K562 (cell line): ENCODE results near the gene IQCC. TPM values are rescaled to one million over a fixed set of nuclear protein-coding genes. Genes with fewer than 3 reads are reported as not detected.

Experiments used
- CCNT2 ChIP-seq: IDR thresholded peaks from 2 replicates; pipeline ENCODE4 v1.6.1; 2011; ENCODE audit warnings: borderline replicate concordance, low read depth, mild to moderate bottlenecking, moderate library complexity, mixed read lengths, low read length; ENCODE audit not compliant: insufficient read length; ENCODE audit errors: extremely low read depth
- CXXC5 ChIP-seq: fragments of 250-450 bp; sonication (Bioruptor Pico); IDR thresholded peaks from 2 replicates; pipeline ENCODE4 v1.8.0; 2022; ENCODE audit warnings: inconsistent platforms, mild to moderate bottlenecking, moderate library complexity
- FOXM1 ChIP-seq, 2 experiments: fragments of 450-650 bp in 1 of 2; sonication (generic) in 1 of 2; formaldehyde crosslinking in 1 of 2; IDR thresholded peaks; 2 replicates each; pipeline versions ENCODE4 v1.6.1 to v1.9.0; 2017 to 2022; ENCODE audit warnings: low read depth in 2 of 2, mild to moderate bottlenecking in 2 of 2, missing genetic modification reagents in 1 of 2, moderate library complexity in 1 of 2
- HMG20B ChIP-seq: fragments of 250-450 bp; sonication (Bioruptor Pico); IDR thresholded peaks from 2 replicates; pipeline ENCODE4 v1.5.0; 2021; ENCODE audit warnings: mild to moderate bottlenecking
- IFI16 ChIP-seq: fragments of 250-450 bp; sonication (Bioruptor Pico); IDR thresholded peaks from 2 replicates; pipeline ENCODE4 v2.1.2; 2022; ENCODE audit warnings: mild to moderate bottlenecking, inconsistent platforms
- NCOR1 ChIP-seq: fragments of 450-650 bp; IDR thresholded peaks from 2 replicates; pipeline ENCODE4 v1.6.1; 2016; ENCODE audit warnings: mild to moderate bottlenecking, moderate library complexity
- NFIX ChIP-seq: fragments of 250-450 bp; sonication (Bioruptor Pico); IDR thresholded peaks from 2 replicates; pipeline ENCODE4 v1.4.0; 2020; ENCODE audit warnings: low read depth, mild to moderate bottlenecking, moderate library complexity
- PRPF4 ChIP-seq: fragments of 200-400 bp; formaldehyde crosslinking; IDR thresholded peaks from one replicate; pipeline ENCODE4 v1.6.1; 2017; ENCODE audit warnings: low read length, low read depth, mild to moderate bottlenecking; ENCODE audit not compliant: insufficient read depth, poor library complexity, severe bottlenecking
- SRSF9 ChIP-seq: fragments of 200-400 bp; formaldehyde crosslinking; IDR thresholded peaks from 2 replicates; pipeline ENCODE4 v1.6.1; 2017; ENCODE audit warnings: low read depth, low read length, borderline replicate concordance
- ZNF354B ChIP-seq: fragments of 250-450 bp; sonication (Bioruptor Pico); IDR thresholded peaks from 2 replicates; pipeline ENCODE4 v1.4.0; 2020
- polyA plus RNA-seq, 8 experiments: library from polyadenylated mRNA; depleted of rRNA in 4 of 8; stranded (reverse) in 5 of 8; unstranded in 3 of 8; fragments of >200 nt; fragmentation: Nextera tagmentation in 2 of 8; fragmentation: Illumina TruSeq in 1 of 8; extraction: Ambion mirVana in 2 of 8; extraction: Trizol in 1 of 8; gene quantifications; 2 replicates each; pipeline versions ENCODE4 v1.2.1 to v1.2.3, GENCODE V29; 2011 to 2014; ENCODE audit warnings: inconsistent platforms in 1 of 8, missing spikeins in 1 of 8
- total RNA-seq, 7 experiments: library from RNA; depleted of rRNA in 6 of 7; stranded (reverse); fragments of >200 nt in 6 of 7; fragmentation: Illumina TruSeq in 2 of 7; extraction: Trizol in 2 of 7; gene quantifications; 2 replicates each; pipeline versions ENCODE4 v1.2.1 to v1.2.3, GENCODE V29; 2011 to 2021; ENCODE audit warnings: low replicate concordance in 1 of 7
- TF ChIP-seq, protein P1 (sequence below): sonication (generic); formaldehyde crosslinking; IDR thresholded peaks from 2 replicates; pipeline ENCODE4 v1.5.0; 2020; ENCODE audit warnings: missing genetic modification reagents
- TF ChIP-seq, protein P2 (sequence below): fragments of 150-350 bp; IDR thresholded peaks from 2 replicates; pipeline ENCODE4 v1.6.1; 2014; ENCODE audit warnings: low read depth, mild to moderate bottlenecking, low read length, borderline replicate concordance
- TF ChIP-seq, protein P3 (sequence below): fragments of 200-800 bp; sonication (Bioruptor generic); IDR thresholded peaks from 2 replicates; pipeline ENCODE4 v1.6.1; 2017; ENCODE audit warnings: missing genetic modification characterization, missing compliant biosample characterization
- TF ChIP-seq, protein P4 (sequence below): fragments of 250-450 bp; sonication (Bioruptor Pico); IDR thresholded peaks from 2 replicates; pipeline ENCODE4 v1.4.0; 2020

IQCC gene
- total and polyA plus RNA-seq, 9 of the 15 experiments (the other 6 are each of a cell fraction or from before 2014, with no cell fraction given) = 8.1 to 16.5 (median 10.7) TPM

DNA sequence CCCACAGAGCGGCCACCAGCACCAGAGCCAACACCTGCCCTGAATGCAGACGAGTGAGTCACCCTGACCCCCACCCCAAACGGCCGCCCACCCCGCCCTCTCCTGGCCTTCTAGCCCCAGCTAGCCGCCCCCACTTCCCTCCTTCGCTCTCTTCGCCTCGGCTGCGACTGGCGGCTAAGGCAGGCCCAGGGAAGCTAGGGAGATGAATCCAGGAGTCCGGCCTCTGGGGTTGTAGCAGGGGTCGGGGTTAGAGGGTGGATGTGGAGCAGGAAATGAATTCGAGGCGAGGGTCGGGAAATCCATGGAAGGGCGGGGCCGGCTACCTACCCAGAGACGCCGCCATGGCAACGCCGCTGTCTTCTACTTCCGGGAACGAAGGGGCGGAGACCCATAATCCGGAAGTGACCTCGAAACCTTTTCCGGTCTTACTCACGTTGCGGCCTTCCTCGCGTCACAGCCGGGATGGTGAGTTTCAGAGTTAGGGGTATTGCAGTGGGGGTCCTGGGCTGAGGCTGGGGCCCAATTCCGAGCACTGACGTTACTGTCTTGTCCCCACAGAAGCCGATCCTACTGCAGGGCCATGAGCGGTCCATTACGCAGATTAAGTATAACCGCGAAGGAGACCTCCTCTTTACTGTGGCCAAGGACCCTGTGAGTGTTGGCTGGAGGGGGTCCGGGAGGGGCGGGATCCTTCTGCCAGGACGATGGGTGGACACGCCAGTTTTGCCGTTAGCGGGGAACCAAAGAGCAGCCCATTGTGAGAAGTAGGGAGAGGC lies 16.7 kb downstream of the IQCC start, which contains the start of the genes EIF3I and TMEM234 (continued):
- no peak for TF ChIP-seq ZNF354B (CRISPR knock-in tag)
- TF ChIP-seq, protein P1, sequence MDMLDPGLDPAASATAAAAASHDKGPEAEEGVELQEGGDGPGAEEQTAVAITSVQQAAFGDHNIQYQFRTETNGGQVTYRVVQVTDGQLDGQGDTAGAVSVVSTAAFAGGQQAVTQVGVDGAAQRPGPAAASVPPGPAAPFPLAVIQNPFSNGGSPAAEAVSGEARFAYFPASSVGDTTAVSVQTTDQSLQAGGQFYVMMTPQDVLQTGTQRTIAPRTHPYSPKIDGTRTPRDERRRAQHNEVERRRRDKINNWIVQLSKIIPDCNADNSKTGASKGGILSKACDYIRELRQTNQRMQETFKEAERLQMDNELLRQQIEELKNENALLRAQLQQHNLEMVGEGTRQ (CRISPR knock-in tag) = no peak
- no peak for TF ChIP-seq NFIX (CRISPR knock-in tag)
- no peak for TF ChIP-seq HMG20B (CRISPR knock-in tag)
- TF ChIP-seq, protein P2, sequence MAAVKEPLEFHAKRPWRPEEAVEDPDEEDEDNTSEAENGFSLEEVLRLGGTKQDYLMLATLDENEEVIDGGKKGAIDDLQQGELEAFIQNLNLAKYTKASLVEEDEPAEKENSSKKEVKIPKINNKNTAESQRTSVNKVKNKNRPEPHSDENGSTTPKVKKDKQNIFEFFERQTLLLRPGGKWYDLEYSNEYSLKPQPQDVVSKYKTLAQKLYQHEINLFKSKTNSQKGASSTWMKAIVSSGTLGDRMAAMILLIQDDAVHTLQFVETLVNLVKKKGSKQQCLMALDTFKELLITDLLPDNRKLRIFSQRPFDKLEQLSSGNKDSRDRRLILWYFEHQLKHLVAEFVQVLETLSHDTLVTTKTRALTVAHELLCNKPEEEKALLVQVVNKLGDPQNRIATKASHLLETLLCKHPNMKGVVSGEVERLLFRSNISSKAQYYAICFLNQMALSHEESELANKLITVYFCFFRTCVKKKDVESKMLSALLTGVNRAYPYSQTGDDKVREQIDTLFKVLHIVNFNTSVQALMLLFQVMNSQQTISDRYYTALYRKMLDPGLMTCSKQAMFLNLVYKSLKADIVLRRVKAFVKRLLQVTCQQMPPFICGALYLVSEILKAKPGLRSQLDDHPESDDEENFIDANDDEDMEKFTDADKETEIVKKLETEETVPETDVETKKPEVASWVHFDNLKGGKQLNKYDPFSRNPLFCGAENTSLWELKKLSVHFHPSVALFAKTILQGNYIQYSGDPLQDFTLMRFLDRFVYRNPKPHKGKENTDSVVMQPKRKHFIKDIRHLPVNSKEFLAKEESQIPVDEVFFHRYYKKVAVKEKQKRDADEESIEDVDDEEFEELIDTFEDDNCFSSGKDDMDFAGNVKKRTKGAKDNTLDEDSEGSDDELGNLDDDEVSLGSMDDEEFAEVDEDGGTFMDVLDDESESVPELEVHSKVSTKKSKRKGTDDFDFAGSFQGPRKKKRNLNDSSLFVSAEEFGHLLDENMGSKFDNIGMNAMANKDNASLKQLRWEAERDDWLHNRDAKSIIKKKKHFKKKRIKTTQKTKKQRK = no peak
- TF ChIP-seq SRSF9 = no peak
- peak; percentile 64 for TF ChIP-seq CXXC5 (CRISPR knock-in tag)
- no peak for TF ChIP-seq PRPF4
- no peak for TF ChIP-seq FOXM1 (IDR thresholded peaks at IDR 0.05; ENCODE audit: low read depth)
- TF ChIP-seq FOXM1 (CRISPR knock-in tag; IDR thresholded peaks at IDR 0.05; ENCODE audit: low read depth) = no peak
- TF ChIP-seq, protein P3, sequence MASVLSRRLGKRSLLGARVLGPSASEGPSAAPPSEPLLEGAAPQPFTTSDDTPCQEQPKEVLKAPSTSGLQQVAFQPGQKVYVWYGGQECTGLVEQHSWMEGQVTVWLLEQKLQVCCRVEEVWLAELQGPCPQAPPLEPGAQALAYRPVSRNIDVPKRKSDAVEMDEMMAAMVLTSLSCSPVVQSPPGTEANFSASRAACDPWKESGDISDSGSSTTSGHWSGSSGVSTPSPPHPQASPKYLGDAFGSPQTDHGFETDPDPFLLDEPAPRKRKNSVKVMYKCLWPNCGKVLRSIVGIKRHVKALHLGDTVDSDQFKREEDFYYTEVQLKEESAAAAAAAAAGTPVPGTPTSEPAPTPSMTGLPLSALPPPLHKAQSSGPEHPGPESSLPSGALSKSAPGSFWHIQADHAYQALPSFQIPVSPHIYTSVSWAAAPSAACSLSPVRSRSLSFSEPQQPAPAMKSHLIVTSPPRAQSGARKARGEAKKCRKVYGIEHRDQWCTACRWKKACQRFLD (CRISPR knock-in tag) = peak; percentile 32; the same call in 1 of the 2 replicates
- TF ChIP-seq CCNT2 = no peak
- TF ChIP-seq IFI16 (CRISPR knock-in tag) = no peak
- TF ChIP-seq NCOR1 = no peak
- TF ChIP-seq, protein P4, sequence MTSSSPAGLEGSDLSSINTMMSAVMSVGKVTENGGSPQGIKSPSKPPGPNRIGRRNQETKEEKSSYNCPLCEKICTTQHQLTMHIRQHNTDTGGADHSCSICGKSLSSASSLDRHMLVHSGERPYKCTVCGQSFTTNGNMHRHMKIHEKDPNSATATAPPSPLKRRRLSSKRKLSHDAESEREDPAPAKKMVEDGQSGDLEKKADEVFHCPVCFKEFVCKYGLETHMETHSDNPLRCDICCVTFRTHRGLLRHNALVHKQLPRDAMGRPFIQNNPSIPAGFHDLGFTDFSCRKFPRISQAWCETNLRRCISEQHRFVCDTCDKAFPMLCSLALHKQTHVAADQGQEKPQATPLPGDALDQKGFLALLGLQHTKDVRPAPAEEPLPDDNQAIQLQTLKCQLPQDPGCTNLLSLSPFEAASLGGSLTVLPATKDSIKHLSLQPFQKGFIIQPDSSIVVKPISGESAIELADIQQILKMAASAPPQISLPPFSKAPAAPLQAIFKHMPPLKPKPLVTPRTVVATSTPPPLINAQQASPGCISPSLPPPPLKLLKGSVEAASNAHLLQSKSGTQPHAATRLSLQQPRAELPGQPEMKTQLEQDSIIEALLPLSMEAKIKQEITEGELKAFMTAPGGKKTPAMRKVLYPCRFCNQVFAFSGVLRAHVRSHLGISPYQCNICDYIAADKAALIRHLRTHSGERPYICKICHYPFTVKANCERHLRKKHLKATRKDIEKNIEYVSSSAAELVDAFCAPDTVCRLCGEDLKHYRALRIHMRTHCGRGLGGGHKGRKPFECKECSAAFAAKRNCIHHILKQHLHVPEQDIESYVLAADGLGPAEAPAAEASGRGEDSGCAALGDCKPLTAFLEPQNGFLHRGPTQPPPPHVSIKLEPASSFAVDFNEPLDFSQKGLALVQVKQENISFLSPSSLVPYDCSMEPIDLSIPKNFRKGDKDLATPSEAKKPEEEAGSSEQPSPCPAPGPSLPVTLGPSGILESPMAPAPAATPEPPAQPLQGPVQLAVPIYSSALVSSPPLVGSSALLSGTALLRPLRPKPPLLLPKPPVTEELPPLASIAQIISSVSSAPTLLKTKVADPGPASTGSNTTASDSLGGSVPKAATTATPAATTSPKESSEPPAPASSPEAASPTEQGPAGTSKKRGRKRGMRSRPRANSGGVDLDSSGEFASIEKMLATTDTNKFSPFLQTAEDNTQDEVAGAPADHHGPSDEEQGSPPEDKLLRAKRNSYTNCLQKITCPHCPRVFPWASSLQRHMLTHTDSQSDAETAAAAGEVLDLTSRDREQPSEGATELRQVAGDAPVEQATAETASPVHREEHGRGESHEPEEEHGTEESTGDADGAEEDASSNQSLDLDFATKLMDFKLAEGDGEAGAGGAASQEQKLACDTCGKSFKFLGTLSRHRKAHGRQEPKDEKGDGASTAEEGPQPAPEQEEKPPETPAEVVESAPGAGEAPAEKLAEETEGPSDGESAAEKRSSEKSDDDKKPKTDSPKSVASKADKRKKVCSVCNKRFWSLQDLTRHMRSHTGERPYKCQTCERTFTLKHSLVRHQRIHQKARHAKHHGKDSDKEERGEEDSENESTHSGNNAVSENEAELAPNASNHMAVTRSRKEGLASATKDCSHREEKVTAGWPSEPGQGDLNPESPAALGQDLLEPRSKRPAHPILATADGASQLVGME (CRISPR knock-in tag) = no peak
